GM12874 (cell line): ENCODE measurements around the gene HMG20A.

Source experiments
- TF ChIP-seq, protein P1 (sequence below): IDR thresholded peaks from 2 replicates; pipeline ENCODE4 v1.5.1; 2011; ENCODE audit warnings: low read depth, mild to moderate bottlenecking, control low read depth, low read length, moderate library complexity; ENCODE audit not compliant: insufficient read depth

The HMG20A gene

GRCh38 chr15:77527164-77527778 is 106.6 kb downstream of the HMG20A start:
- TF ChIP-seq, protein P1, sequence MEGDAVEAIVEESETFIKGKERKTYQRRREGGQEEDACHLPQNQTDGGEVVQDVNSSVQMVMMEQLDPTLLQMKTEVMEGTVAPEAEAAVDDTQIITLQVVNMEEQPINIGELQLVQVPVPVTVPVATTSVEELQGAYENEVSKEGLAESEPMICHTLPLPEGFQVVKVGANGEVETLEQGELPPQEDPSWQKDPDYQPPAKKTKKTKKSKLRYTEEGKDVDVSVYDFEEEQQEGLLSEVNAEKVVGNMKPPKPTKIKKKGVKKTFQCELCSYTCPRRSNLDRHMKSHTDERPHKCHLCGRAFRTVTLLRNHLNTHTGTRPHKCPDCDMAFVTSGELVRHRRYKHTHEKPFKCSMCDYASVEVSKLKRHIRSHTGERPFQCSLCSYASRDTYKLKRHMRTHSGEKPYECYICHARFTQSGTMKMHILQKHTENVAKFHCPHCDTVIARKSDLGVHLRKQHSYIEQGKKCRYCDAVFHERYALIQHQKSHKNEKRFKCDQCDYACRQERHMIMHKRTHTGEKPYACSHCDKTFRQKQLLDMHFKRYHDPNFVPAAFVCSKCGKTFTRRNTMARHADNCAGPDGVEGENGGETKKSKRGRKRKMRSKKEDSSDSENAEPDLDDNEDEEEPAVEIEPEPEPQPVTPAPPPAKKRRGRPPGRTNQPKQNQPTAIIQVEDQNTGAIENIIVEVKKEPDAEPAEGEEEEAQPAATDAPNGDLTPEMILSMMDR = no peak

DNA sequence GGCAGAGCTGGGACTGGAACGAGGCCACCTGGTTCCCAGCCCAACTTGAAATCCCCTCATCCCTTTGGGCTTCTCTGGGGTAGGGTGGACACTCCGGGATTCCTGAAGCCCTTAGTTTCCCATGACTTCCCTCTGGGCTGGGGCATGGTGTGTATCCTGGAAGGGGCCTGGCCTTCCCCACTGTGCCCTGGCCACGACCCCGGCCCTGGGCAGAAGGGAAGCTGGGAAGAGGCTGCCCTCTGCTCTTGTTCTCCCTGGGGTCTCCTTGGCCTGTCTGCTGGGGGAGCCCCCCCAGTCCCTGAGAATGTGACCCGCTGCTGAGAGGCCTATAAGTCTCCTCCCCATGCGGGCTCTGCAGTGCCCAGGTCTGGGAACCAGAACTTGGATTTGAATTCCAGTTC is 107.1 kb downstream of the HMG20A start:
- TF ChIP-seq, protein P1 = no peak

- TF ChIP-seq, protein P1 = no peak
These were observed 107.7 kb downstream of the HMG20A start for GRCh38 chr15:77528290-77528967.

DNA sequence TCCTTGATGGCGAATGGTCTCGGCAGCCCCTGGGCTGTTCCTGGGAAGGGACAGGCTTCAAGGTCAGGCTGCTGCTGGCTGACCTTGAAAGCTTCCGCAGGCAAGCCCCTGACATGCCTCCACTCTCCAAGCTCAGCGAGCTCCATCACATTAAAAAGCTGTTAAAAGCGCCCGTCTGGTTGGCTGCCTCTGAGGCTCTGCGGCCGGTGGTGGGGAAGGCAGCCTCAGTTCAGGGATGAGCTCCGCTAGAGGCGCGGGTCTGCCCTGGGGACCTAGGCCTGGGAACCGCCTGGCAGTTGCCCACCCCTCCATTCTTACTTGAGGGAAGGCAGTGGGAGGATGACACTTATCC is 108.3 kb downstream of the HMG20A start:
- TF ChIP-seq, protein P1 = no peak

GRCh38 chr15:77529394-77530159 is 108.9 kb downstream of the HMG20A start:
- TF ChIP-seq, protein P1 = no peak

DNA sequence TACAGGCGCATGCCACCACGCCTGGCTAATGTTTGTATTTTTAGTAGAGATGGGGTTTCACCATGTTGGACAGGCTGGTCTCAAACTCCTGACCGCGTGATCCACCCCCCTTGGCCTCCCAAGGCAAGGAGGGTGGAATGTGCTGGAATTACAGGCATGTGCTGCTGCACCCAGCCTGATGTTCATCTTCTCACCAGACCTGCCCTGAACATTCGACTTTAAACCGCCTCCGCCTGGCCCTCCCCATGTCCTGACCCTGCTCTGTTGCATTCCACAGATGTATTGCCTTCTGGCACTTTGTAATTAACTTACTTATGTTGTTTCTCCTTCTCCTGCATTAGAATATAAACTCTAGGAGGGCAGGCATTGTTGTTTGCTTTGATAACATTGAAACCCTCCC is 109.9 kb downstream of the HMG20A start:
- TF ChIP-seq, protein P1 = no peak

- TF ChIP-seq, protein P1 = no peak
These were observed 110.7 kb downstream of the HMG20A start for GRCh38 chr15:77531191-77532000.
